Prostate gland (tissue), 2 donors: Measurements from ENCODE around the gene EHBP1.

ENCODE experiments used
- POLR2A ChIP-seq: fragments of 450-650 bp; IDR thresholded peaks from one replicate; pipeline ENCODE4 v1.6.1; 2016; ENCODE audit warnings: antibody characterized with exemption, mild to moderate bottlenecking
- POLR2AphosphoS5 ChIP-seq: sonication (generic); formaldehyde crosslinking; IDR thresholded peaks from one replicate; pipeline ENCODE4 v1.6.1; 2017; ENCODE audit warnings: antibody characterized with exemption
- TF ChIP-seq, protein P1 (sequence below), 4 experiments: fragments of 200-600 bp in 2 of 4; fragments of 450-650 bp in 2 of 4; sonication (generic) in 2 of 4; IDR thresholded peaks; 1 replicate in 3 of 4; 2 replicates in 1 of 4; pipeline ENCODE4 v1.5.1; 2016 to 2019; ENCODE audit warnings: antibody characterized with exemption in 4 of 4, mild to moderate bottlenecking in 2 of 4, moderate library complexity in 2 of 4

GRCh38 chr2:62711832-62712494, 6.5 kb downstream of the EHBP1 start:
- TF ChIP-seq, protein P1, sequence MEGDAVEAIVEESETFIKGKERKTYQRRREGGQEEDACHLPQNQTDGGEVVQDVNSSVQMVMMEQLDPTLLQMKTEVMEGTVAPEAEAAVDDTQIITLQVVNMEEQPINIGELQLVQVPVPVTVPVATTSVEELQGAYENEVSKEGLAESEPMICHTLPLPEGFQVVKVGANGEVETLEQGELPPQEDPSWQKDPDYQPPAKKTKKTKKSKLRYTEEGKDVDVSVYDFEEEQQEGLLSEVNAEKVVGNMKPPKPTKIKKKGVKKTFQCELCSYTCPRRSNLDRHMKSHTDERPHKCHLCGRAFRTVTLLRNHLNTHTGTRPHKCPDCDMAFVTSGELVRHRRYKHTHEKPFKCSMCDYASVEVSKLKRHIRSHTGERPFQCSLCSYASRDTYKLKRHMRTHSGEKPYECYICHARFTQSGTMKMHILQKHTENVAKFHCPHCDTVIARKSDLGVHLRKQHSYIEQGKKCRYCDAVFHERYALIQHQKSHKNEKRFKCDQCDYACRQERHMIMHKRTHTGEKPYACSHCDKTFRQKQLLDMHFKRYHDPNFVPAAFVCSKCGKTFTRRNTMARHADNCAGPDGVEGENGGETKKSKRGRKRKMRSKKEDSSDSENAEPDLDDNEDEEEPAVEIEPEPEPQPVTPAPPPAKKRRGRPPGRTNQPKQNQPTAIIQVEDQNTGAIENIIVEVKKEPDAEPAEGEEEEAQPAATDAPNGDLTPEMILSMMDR (IDR thresholded peaks at IDR 0.05): no peak
- TF ChIP-seq POLR2AphosphoS5 (no peak), POLR2A (no peak)
